Kidney (tissue), 14 donors: Measurements from ENCODE around the gene LUZP1. TPM values are rescaled to one million over a fixed set of nuclear protein-coding genes. Genes with fewer than 3 reads are reported as not detected.

Source experiments
- DNase-seq, 5 donors: peaks; one replicate each; pipeline ENCODE4 v3.0.0-alpha.2; 2013 to 2020
- FAIRE-seq: peaks from 2 replicates; lab custom pipeline; 2012; peaks lifted over from hg19 to GRCh38; lab: Jason Lieb, UNC
- H3K27ac ChIP-seq, 2 donors: one replicate each; pipeline ENCODE4 v1.7.0; 2013; ENCODE audit warnings: low read depth in 2 of 2, low read length in 2 of 2, inconsistent platforms in 1 of 2
- H3K27me3 ChIP-seq: one replicate; pipeline ENCODE4 v1.7.1; 2013; ENCODE audit warnings: low read length, inconsistent platforms; ENCODE audit not compliant: control insufficient read depth, insufficient read depth
- H3K36me3 ChIP-seq, 3 donors: one replicate each; pipeline versions ENCODE4 v1.7.0 to v1.7.1; 2013; ENCODE audit warnings: low read length in 3 of 3, control low read depth in 1 of 3, inconsistent platforms in 1 of 3; ENCODE audit not compliant: insufficient read depth in 3 of 3, control insufficient read depth in 2 of 3
- H3K4me1 ChIP-seq, 3 donors: one replicate each; pipeline versions ENCODE4 v1.7.0 to v1.7.1; 2013; ENCODE audit warnings: low read length in 3 of 3, inconsistent platforms in 1 of 3, low read depth in 1 of 3; ENCODE audit not compliant: control insufficient read depth in 2 of 3, insufficient read depth in 2 of 3
- H3K4me3 ChIP-seq, 3 donors: one replicate each; pipeline versions ENCODE4 v1.7.0 to v1.8.1; 2013; ENCODE audit warnings: low read length in 3 of 3, control low read depth in 1 of 3, inconsistent platforms in 1 of 3
- H3K9ac ChIP-seq, 3 donors: one replicate each; pipeline versions ENCODE4 v1.7.0 to v1.7.1; 2013; ENCODE audit warnings: low read length in 3 of 3, control low read depth in 1 of 3, inconsistent platforms in 1 of 3
- H3K9me3 ChIP-seq, 3 donors: one replicate each; pipeline versions ENCODE4 v1.7.0 to v1.7.1; 2013; ENCODE audit warnings: low read length in 3 of 3, control low read depth in 1 of 3, inconsistent platforms in 1 of 3; ENCODE audit not compliant: control insufficient read depth in 2 of 3, insufficient read depth in 1 of 3
- CTCF ChIP-seq: IDR thresholded peaks from 3 replicates; pipeline ENCODE4 v1.5.1; 2012; ENCODE audit warnings: mild to moderate bottlenecking, moderate library complexity, borderline replicate concordance; ENCODE audit not compliant: insufficient read depth; ENCODE audit errors: extremely low read depth
- intact Hi-C: fragments of 100-400 bp; cut with DNase I; formaldehyde crosslinking; loops from one replicate; pipeline ENCODE4 v1.11.1; 2022
- polyA plus RNA-seq: library from polyadenylated mRNA; stranded (reverse); fragments of 350-450 nt; fragmentation: Illumina TruSeq; extraction: RNeasy Lipid Tissue Mini Kit (QIAGEN cat#74804); gene quantifications from one replicate; pipeline ENCODE4 v1.2.3, GENCODE V29; 2014; ENCODE audit warnings: low read depth, low replicate concordance; ENCODE audit not compliant: insufficient read depth
- total RNA-seq: library from RNA; stranded (reverse); fragmentation: NEBNext Ultra II Directional; extraction: Animal tissue kit (Norgen Biotek cat#: 25700); gene quantifications from one replicate; pipeline ENCODE4 v1.2.1, GENCODE V29; 2021
- donor health status: control.
- donor health status: control.
- donor health status: control.
- donor health status: control.
- donor health status: control.
- donor health status: DM: yes; HTN: yes; CAD: no.
- donor health status: Normal renal cell carcinoma (clear cell type).

The LUZP1 gene
- total and polyA plus RNA-seq, 2 donors from 2014 or later, result 6.7 to 39.0 TPM

DNA sequence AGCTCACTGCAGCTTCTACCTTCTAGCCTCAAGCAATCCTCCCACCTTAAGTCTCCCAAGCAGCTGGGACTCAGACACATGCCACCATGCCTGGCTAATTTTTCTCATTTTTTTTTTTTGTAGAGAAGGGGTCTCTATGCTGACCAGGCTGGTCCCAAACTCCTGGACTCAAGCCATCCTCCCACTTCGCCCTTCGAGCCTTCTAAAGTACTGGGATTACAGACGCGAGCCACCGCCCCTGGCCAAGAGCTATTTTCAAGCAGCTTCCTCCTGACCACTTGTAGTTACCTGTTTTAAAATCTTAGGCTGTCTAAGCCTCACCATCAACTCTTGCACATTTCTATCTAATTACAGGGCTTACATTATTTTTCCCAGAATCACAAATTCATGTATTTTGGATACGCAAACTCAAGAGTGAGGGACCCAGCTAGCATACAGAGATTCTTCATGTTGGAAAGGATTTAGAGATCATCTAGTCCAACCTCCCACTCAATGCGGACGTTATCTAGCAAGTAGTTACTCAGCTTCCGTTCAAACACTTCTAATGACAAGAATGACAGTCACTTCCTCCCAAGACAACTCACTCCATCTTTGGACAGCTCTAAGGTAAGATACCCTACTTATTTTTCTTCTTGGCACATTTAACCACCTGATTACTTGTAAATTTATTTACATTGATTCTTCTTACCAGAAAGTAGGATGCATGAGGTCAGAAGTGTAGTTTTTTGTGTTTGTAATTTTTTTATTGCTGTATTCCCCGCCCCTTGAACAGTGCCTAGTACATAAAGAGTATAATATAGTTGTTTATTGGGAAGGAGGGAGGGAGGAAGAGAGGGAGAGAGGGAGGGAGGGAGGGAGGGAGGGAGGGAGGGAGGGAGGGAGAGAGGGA, 65.4 kb downstream of the LUZP1 start:
- H3K9ac ChIP-seq, result no peak overlapping the region
- FAIRE-seq (no peak), DNase-seq (no peak)
- no peak overlapping the region for H3K4me3 ChIP-seq
- no peaks in the 10 kb centered on the region for H3K9me3 ChIP-seq
- H3K27ac ChIP-seq, result peak overlapping the region in 1 of 2 donors; percentile 14
- H3K4me1 ChIP-seq, result peaks cover 0 to 13% (median 3%) of the 10 kb centered on the region in 3 donors
- H3K27me3 ChIP-seq, result no peaks in the 10 kb centered on the region
- intact Hi-C loops, result no loop called here
- H3K36me3 ChIP-seq, result peaks cover 0 to 10% (median 6%) of the 10 kb centered on the region in 3 donors
- no peak for TF ChIP-seq CTCF

- peaks cover 0 to 13% (median 3%) of the 10 kb centered on the region in 3 donors for H3K4me1 ChIP-seq
- H3K36me3 ChIP-seq, result peaks cover 0 to 4% (median 0%) of the 10 kb centered on the region in 3 donors
- no peak overlapping the region for H3K27ac ChIP-seq
- DNase-seq (no peak), FAIRE-seq (no peak)
- H3K27me3 ChIP-seq, result no peaks in the 10 kb centered on the region
- H3K4me3 ChIP-seq, result no peak overlapping the region
- no peaks in the 10 kb centered on the region for H3K9me3 ChIP-seq
- H3K9ac ChIP-seq, result no peak overlapping the region
- TF ChIP-seq CTCF, result no peak
- intact Hi-C loops, result no loop called here
These were observed 66.4 kb downstream of the LUZP1 start for GRCh38 chr1:23102289-23102688.

GRCh38 chr1:23101887-23102286, 66.8 kb downstream of the LUZP1 start:
- Histone ChIP-seq H3K4me1 (peaks cover 0 to 13% (median 3%) of the 10 kb centered on the region in 3 donors), H3K27ac (no peak overlapping the region), H3K4me3 (no peak overlapping the region), H3K9me3 (no peaks in the 10 kb centered on the region), H3K27me3 (no peaks in the 10 kb centered on the region), H3K9ac (no peak overlapping the region), H3K36me3 (peaks cover 0 to 4% (median 0%) of the 10 kb centered on the region in 3 donors)
- TF ChIP-seq CTCF, result no peak
- intact Hi-C loops, result no loop called here
- DNase-seq (no peak), FAIRE-seq (no peak)
